Subcutaneous adipose tissue (tissue), 4 donors: ENCODE measurements around the gene THEMIS. TPM values are rescaled to one million over a fixed set of nuclear protein-coding genes. Genes with fewer than 3 reads are reported as not detected.

Source experiments
- total RNA-seq, 4 donors: library from RNA; depleted of rRNA; stranded (reverse); fragments of >200 nt; gene quantifications; one replicate each; pipeline ENCODE4 v1.1.0, GENCODE V29; 2016
- TF ChIP-seq, protein P1 (sequence below): fragments of 450-650 bp; IDR thresholded peaks from one replicate; pipeline ENCODE4 v1.5.1; 2016; ENCODE audit warnings: low read depth, mild to moderate bottlenecking, control low read depth, antibody characterized with exemption, moderate library complexity

Gene THEMIS
- total RNA-seq, 4 donors from 2014 or later: 0.19 to 1.2 (median 1.0) TPM

DNA sequence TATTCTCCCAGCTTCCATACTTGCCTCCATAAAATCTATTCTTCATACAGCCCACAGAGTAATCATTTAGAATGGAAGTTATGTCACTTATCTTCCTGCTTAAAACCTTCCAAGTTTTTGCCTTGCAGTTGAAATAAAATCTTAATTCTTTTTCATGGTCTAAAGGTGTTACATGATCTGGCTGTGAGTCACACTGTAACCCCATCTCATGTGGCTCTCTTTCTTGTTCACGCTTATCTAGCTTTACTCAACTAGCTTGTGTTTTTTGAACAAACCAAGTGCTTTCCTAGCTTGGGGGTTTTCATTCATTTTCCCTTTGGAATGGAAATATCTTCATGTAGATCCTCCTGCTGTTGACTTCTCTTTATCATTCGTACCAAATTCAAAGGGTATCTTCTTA lies 23.6 kb upstream of the THEMIS start:
- TF ChIP-seq, protein P1, sequence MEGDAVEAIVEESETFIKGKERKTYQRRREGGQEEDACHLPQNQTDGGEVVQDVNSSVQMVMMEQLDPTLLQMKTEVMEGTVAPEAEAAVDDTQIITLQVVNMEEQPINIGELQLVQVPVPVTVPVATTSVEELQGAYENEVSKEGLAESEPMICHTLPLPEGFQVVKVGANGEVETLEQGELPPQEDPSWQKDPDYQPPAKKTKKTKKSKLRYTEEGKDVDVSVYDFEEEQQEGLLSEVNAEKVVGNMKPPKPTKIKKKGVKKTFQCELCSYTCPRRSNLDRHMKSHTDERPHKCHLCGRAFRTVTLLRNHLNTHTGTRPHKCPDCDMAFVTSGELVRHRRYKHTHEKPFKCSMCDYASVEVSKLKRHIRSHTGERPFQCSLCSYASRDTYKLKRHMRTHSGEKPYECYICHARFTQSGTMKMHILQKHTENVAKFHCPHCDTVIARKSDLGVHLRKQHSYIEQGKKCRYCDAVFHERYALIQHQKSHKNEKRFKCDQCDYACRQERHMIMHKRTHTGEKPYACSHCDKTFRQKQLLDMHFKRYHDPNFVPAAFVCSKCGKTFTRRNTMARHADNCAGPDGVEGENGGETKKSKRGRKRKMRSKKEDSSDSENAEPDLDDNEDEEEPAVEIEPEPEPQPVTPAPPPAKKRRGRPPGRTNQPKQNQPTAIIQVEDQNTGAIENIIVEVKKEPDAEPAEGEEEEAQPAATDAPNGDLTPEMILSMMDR: no peak

DNA sequence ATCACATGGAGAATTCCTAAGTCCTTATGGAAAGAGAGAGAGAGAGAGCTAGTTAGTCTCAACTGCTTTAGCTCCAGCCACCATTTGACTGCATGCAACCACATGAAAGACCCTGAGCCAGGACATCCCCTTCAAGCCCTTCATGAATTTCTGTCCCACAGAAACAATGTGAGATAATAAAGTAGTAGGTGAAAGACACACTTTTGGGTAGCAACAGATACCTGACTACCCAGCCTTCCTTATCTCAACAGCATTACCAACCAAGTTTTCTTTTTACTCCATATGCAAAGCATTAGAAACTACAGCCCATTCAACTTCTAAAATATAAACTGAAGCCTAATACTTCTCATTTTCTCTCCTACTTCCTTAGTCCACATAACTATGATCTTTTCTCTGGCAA lies 23.2 kb upstream of the THEMIS start:
- TF ChIP-seq, protein P1: no peak

DNA sequence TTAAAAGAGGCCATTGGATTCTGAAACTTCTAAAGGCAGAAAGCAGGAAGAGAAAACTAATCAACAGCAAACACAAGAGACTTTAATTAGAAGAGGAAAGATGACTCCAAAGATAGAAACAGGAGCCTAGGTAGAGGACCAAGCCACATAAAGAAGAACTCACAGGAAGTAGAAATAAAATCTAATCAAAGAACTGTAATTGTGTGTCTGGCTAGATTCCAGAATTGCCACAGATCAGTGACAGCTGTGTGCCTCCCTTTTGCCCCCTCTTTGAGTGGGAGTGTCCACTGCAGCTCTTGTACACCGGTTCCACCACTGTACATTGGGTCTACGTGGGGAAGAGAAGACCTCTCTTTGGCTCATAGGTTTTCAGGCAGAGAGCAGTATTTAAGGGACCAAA lies 22.3 kb upstream of the THEMIS start:
- TF ChIP-seq, protein P1: no peak

DNA sequence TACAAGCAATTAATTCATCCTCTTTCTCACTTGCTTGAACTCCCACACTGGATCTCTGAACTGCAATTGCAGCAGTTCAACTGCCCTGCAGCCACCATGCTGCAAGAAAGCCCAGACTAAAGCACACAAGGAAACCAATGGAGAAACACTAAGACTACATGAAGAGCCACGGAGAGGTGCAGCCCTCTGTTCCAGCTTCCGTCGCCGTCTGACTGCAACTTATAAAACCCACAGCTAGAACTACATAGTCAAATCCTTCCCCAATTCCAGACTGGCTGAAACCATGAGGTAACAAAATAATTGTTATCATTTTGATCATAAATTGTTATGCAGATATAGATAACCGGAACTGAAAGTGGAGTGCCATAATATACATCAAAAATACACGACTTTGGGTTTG lies 21.1 kb upstream of the THEMIS start:
- TF ChIP-seq, protein P1: no peak

DNA sequence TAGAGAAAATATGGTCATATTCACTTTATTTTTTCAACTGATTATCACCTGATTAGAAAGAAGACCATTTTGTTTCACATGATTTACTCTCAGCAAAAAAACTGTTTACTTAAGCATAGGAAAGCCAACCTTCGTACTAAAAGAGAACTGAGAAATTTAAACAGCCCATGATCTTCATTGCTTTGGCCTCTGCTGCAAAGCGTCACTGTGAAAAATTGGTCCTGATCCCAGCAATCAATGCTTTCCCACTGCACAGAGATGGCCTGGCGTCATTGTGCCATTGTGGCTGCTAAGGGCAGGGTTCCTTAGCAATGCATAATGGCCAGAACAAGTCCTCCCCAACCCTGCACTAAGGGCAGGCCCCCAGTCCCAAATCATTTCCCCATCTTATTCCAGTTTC lies 19.9 kb upstream of the THEMIS start:
- TF ChIP-seq, protein P1: no peak

DNA sequence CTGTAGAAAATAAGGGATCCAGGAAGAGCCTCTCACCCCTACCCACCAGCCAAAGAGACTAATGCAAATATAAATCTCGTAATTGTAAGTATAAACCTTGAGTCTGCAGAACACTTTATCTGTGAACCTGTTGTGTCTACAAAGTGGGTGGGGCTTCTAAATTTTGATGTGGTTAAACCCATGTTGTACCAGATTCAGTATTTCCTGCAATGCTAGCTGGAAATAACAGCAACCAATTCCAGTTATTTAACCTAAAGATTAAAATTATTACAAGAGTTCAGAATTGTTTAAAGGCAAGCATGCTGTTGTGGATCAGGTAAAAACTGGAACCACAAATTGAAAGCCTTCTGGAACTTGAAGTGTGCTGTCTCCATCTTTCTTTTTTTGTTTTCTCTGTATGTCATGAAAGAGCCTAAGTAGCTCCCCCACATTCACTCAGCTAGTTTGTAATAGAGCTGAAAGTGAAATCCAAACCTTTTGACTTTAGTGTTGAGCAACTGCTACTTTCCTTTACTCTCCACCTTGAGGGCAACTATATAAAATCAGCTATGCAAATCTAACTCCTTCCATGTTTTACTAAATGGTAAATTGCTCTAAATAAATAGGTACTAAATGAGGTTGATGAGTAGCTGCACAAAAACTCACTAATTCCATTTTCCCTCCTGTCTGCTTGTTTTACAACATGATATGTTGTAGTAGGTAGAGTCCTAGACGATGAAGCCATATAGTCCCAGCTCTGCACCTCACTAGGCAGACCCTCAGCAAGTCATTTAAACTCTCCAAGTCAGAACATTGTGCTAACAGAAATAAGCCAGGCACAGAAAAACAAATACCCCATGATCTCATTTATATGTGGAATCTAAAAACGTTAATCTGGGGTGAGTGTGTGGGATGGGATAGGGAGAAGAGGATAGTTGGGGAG lies 17.9 kb upstream of the THEMIS start:
- TF ChIP-seq, protein P1: no peak

DNA sequence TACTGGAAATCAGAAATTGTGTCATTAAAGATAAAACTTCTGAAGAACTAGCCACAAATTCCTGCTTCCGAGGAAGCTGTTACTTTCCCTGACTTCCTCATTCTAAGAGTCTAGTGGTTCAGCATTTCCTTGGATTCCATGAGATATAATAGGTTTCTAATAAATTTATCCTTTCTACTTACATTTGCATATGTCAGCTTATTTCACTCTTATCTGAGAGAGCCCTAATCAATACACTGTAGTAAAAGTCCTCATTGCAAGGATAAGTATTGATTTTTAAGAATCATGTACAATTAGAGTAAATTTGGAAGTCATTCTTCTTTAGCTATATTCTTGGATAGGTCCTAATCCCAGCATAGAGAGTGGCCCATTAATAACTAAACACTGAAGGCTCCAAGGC lies 16.9 kb upstream of the THEMIS start:
- TF ChIP-seq, protein P1: no peak
